ENCODE measurements around the gene LRP5.
A peak's percentile ranks its signal among the peaks of the same experiment; 100 is the strongest.

DNA sequence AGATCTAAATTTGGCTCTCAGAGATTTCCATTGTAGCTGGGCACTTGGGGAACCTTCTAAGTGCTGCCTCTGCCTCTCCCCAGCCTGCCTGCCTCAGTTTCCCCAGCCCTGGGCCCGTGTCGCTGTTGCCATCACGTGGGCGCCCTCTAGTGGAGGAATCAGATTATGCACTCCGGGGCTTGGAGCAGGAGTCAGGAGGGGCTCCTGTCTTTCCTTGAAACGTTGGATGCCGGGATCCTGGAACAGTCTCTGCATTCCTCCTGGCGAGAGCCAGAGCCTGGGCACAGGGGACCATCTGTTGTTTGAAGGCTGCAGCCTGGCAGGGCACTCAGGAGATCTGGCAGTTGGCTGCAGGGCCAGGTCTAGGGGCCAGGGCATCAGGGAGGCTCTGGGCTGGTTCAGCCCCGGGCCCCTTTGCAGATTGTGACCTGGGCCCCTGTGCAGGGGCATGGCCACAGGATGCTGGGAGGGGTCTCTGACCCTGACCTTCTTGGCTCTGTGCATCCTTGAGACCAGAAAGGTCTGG, 71.6 kb downstream of the LRP5 start:
- TF ChIP-seq EP300 (IDR thresholded peaks at IDR 0.05) (no peak), POLR2A (IDR thresholded peaks at IDR 0.05) (no peak)
- TF ChIP-seq, protein P1, sequence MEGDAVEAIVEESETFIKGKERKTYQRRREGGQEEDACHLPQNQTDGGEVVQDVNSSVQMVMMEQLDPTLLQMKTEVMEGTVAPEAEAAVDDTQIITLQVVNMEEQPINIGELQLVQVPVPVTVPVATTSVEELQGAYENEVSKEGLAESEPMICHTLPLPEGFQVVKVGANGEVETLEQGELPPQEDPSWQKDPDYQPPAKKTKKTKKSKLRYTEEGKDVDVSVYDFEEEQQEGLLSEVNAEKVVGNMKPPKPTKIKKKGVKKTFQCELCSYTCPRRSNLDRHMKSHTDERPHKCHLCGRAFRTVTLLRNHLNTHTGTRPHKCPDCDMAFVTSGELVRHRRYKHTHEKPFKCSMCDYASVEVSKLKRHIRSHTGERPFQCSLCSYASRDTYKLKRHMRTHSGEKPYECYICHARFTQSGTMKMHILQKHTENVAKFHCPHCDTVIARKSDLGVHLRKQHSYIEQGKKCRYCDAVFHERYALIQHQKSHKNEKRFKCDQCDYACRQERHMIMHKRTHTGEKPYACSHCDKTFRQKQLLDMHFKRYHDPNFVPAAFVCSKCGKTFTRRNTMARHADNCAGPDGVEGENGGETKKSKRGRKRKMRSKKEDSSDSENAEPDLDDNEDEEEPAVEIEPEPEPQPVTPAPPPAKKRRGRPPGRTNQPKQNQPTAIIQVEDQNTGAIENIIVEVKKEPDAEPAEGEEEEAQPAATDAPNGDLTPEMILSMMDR (IDR thresholded peaks at IDR 0.05) = peak; percentile 72 to 85 (median 73)

Data from ovary (tissue), 3 donors.